Smooth muscle cell of the coronary artery (primary cell): Measurements from ENCODE around the gene ZNF536. TPM values are rescaled to one million over a fixed set of nuclear protein-coding genes. Genes with fewer than 3 reads are reported as not detected.

Experiments used
- total RNA-seq: library from RNA; depleted of rRNA; stranded (reverse); fragments of >200 nt; gene quantifications from 2 replicates; pipeline ENCODE4 v1.2.3, GENCODE V29; 2014; ENCODE audit warnings: low replicate concordance

The ZNF536 gene
- total RNA-seq = 0.94 TPM in 1 of 2 replicates, not detected in the other

DNA sequence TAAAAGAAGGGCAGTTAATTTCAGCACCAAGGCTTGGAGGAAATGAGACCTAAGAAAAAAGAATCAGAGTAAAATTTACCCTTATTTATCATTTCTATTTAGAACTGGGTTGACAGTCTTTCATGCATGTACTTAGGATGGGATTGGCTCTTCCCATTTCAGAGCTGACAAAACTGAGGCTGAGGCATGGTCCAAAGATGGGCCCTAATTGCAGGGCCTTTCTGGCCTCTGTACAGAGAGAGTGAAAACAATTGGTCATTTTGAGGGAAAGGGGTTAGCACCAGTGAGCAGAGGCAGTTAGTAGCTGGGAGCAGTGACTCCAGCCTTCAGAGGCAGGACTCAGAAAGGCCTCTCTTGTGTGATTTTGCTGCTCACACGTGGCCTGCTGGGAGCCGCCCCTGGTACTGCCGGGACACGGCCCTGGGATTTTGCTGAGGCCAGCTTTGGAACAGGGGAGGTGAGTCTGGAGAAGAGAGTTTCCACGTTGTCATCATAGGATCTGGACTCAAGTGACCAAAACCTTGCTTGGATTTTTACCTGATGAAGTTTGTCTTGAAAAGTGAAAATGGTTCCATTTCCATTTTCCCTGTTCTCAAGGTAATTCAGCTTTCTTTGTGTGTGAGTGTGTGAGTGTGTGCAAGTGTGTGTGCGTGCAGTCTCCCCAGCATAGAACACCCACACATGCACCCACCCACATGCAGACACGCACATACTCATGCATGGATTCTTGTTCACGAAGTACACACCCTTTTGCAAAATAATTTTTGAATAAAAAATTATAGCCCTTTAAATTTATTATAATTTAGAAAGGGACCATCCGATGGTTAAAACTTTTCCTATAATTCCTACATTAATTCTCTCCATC, at the start of gene ZNF536:
ZNF536 (plus strand) TSS at position 425 of the 865 bp plus-strand sequence. CDS start 71,179 bp downstream, outside the sequence.

